ENCODE results near the gene ZRANB3.

DNA sequence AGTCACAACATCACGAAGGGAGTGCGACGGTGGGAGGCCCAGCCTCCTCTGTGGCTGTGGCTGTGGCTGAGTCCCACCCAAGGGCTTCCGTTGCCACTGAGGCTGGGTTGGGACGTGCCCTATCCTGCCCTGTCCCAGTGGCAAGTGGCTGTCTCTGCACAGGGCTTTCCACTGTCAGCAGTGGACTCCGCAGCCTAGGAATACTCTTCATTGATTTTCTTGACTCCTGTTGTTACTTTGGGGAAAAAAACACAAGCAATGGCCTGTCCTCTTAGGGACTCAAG lies 356.3 kb downstream of the ZRANB3 start:
- TF ChIP-seq CTCF (conservative IDR thresholded peaks at IDR 0.05) (no peak), ZFX (IDR thresholded peaks at IDR 0.05) (no peak)
